K562 (cell line): ENCODE data around the gene MYO15A. TPM values are rescaled to one million over a fixed set of nuclear protein-coding genes. Genes with fewer than 3 reads are reported as not detected.

ENCODE experiments used
- ATAC-seq: fragments of 200-7000 bp; cut with Tn5 transposase; 3 replicates; pipeline ENCODE4 v1.9.1; 2020; ENCODE audit warnings: moderate library complexity
- BruUV-seq: library from RNA; stranded (reverse); fragments of 400-500 nt; replicated peaks from 2 replicates; lab custom pipeline; 2021; lab: Mats Ljungman, UMichigan
- CTCF ChIA-PET: fragments of 300-600 bp; formaldehyde crosslinking; extraction: SDS; loops from one replicate; lab custom pipeline; 2021; ENCODE audit warnings: low intra/inter-chr PET ratio; lab: Yijun Ruan, JAX
- POLR2A ChIA-PET: fragments of 300-600, 350-650 bp; sonication (Branson Sonifier 250); formaldehyde crosslinking; extraction: SDS; loops from one replicate; lab custom pipeline; 2021; ENCODE audit warnings: antibody characterized with exemption, inconsistent platforms; lab: Yijun Ruan, JAX
- DNase-seq, 4 experiments: peaks; one replicate each; pipeline versions ENCODE4 v3.0.0 to v3.0.0-alpha.2; 2011 to 2018; ENCODE audit warnings: low spot score in 3 of 4, mixed read lengths in 3 of 4; ENCODE audit errors: extremely low read depth in 1 of 4
- FAIRE-seq: peaks from 2 replicates; lab custom pipeline; 2011; peaks lifted over from hg19 to GRCh38; lab: Jason Lieb, UNC
- H2AFZ ChIP-seq: 2 replicates; pipeline ENCODE4 v1.6.0; 2011; ENCODE audit warnings: low read depth, low read length, control low read depth, inconsistent platforms
- H3K27ac ChIP-seq: fragments of 200-600 bp; 3 replicates; pipeline ENCODE4 v1.8.0; 2011; ENCODE audit warnings: low read depth, mild to moderate bottlenecking, control low read depth, inconsistent platforms, low read length, moderate library complexity, mixed read lengths; ENCODE audit errors: extremely low read depth
- H3K27me3 ChIP-seq, 2 experiments: fragments of 300-600 bp in 1 of 2; 2 replicates in 1 of 2; 3 replicates in 1 of 2; pipeline versions ENCODE4 v1.6.0 to v1.8.0; 2011; ENCODE audit warnings: inconsistent platforms in 2 of 2, low read length in 2 of 2, mild to moderate bottlenecking in 1 of 2, mixed read lengths in 1 of 2, moderate library complexity in 1 of 2; ENCODE audit not compliant: control insufficient read depth in 2 of 2, insufficient read depth in 2 of 2
- H3K36me3 ChIP-seq: fragments of 300-600 bp; 3 replicates; pipeline ENCODE4 v1.8.0; 2011; ENCODE audit warnings: mild to moderate bottlenecking, low read length, inconsistent platforms; ENCODE audit not compliant: control insufficient read depth, insufficient read depth
- H3K4me1 ChIP-seq, 2 experiments: fragments of 200-600 bp in 1 of 2; replicated peaks in 1 of 2; 2 replicates in 1 of 2; 3 replicates in 1 of 2; pipeline versions ENCODE4 v1.5.1 to v1.8.0; 2011; ENCODE audit warnings: inconsistent platforms in 2 of 2, low read length in 2 of 2, mild to moderate bottlenecking in 1 of 2, mixed read lengths in 1 of 2, moderate library complexity in 1 of 2; ENCODE audit not compliant: control insufficient read depth in 2 of 2, insufficient read depth in 2 of 2
- H3K4me2 ChIP-seq: 2 replicates; pipeline ENCODE4 v1.6.1; 2011; ENCODE audit warnings: low read length, control low read depth, inconsistent platforms, mixed read lengths; ENCODE audit not compliant: insufficient read depth
- H3K4me3 ChIP-seq: fragments of 200-600 bp; sonication (generic), shearing (Covaris generic); 2 replicates; pipeline ENCODE4 v1.5.1; 2016; ENCODE audit warnings: control low read depth, inconsistent platforms
- H3K79me2 ChIP-seq: fragments of 200-600 bp; 3 replicates; pipeline ENCODE4 v1.8.0; 2011; ENCODE audit warnings: low read length, inconsistent platforms; ENCODE audit not compliant: control insufficient read depth, insufficient read depth
- H3K9ac ChIP-seq, 2 experiments: 2 replicates each; pipeline versions ENCODE4 v1.6.0 to v1.6.1; 2011; ENCODE audit warnings: low read depth in 2 of 2, low read length in 2 of 2, control low read depth in 1 of 2, inconsistent platforms in 1 of 2, mild to moderate bottlenecking in 1 of 2, mixed read lengths in 1 of 2; ENCODE audit not compliant: insufficient read depth in 1 of 2
- H3K9me1 ChIP-seq: one replicate; pipeline ENCODE4 v1.6.0; 2011; ENCODE audit warnings: inconsistent platforms, mild to moderate bottlenecking, low read length, moderate library complexity; ENCODE audit not compliant: control insufficient read depth, insufficient read depth
- H3K9me3 ChIP-seq: replicated peaks from 2 replicates; pipeline ENCODE4 v1.5.1; 2011; ENCODE audit warnings: low read depth, low read length, inconsistent platforms; ENCODE audit not compliant: control insufficient read depth, insufficient read depth
- H4K20me1 ChIP-seq: replicated peaks from 2 replicates; pipeline ENCODE4 v1.6.1; 2011; ENCODE audit warnings: low read length, inconsistent platforms, mixed read lengths; ENCODE audit not compliant: control insufficient read depth, insufficient read depth
- CBFB ChIP-seq: sonication (generic); formaldehyde crosslinking; IDR thresholded peaks from 2 replicates; pipeline ENCODE4 v1.4.0; 2020; ENCODE audit warnings: mild to moderate bottlenecking, missing genetic modification reagents
- CEBPG ChIP-seq, 3 experiments: fragments of 200-800 bp in 1 of 3; sonication (Bioruptor generic) in 1 of 3; sonication (generic) in 1 of 3; formaldehyde crosslinking in 1 of 3; IDR thresholded peaks in 2 of 3; conservative IDR thresholded peaks in 1 of 3; 2 replicates each; pipeline versions ENCODE4 v1.6.1 to v1.8.0; 2016 to 2022; ENCODE audit warnings: missing compliant biosample characterization in 2 of 3, missing genetic modification characterization in 2 of 3, mild to moderate bottlenecking in 1 of 3, missing genetic modification reagents in 1 of 3
- CUX1 ChIP-seq: fragments of 200-800 bp; sonication (Bioruptor generic); IDR thresholded peaks from 2 replicates; pipeline ENCODE4 v1.6.1; 2016; ENCODE audit warnings: missing genetic modification characterization, missing compliant biosample characterization
- KDM5B ChIP-seq: fragments of 200-600 bp; sonication (generic); IDR thresholded peaks from 2 replicates; pipeline ENCODE4 v1.6.1; 2012; ENCODE audit warnings: low read depth, mild to moderate bottlenecking, moderate library complexity, low read length, control low read depth, inconsistent platforms; ENCODE audit not compliant: insufficient replicate concordance
- LEF1 ChIP-seq: fragments of 450-650 bp; IDR thresholded peaks from 2 replicates; pipeline ENCODE4 v1.6.1; 2016; ENCODE audit warnings: mild to moderate bottlenecking
- MCM2 ChIP-seq: fragments of 450-650 bp; IDR thresholded peaks from 2 replicates; pipeline ENCODE4 v1.6.1; 2017; ENCODE audit warnings: low read depth, mild to moderate bottlenecking
- NELFE ChIP-seq: IDR thresholded peaks from 2 replicates; pipeline ENCODE4 v1.6.1; 2011; ENCODE audit warnings: mild to moderate bottlenecking; ENCODE audit not compliant: insufficient read depth, insufficient read length
- NR4A1 ChIP-seq, 2 experiments: fragments of 250-450 bp in 1 of 2; fragments of 450-650 bp in 1 of 2; sonication (Bioruptor Pico) in 1 of 2; IDR thresholded peaks; 2 replicates each; pipeline versions ENCODE4 v1.4.0 to v1.6.1; 2016 to 2020; ENCODE audit warnings: mild to moderate bottlenecking in 2 of 2, missing compliant biosample characterization in 1 of 2, missing genetic modification characterization in 1 of 2, moderate library complexity in 1 of 2
- SLC30A9 ChIP-seq: fragments of 250-450 bp; sonication (Bioruptor Pico); IDR thresholded peaks from 2 replicates; pipeline ENCODE4 v1.8.0; 2022; ENCODE audit warnings: mild to moderate bottlenecking, moderate library complexity
- SMAD2 ChIP-seq: fragments of 150-350 bp; IDR thresholded peaks from 2 replicates; pipeline ENCODE4 v1.6.1; 2014; ENCODE audit warnings: low read depth, mild to moderate bottlenecking, low read length
- SMARCC2 ChIP-seq: fragments of 450-650 bp; IDR thresholded peaks from 2 replicates; pipeline ENCODE4 v1.6.1; 2017; ENCODE audit warnings: antibody characterized with exemption, moderate library complexity, mild to moderate bottlenecking, low read depth
- ZBTB2 ChIP-seq: fragments of 450-650 bp; IDR thresholded peaks from 2 replicates; pipeline ENCODE4 v1.6.1; 2016; ENCODE audit warnings: antibody characterized with exemption
- ZKSCAN8 ChIP-seq: fragments of 200-800 bp; sonication (Bioruptor generic); IDR thresholded peaks from 2 replicates; pipeline ENCODE4 v1.6.1; 2016; ENCODE audit warnings: missing genetic modification characterization, missing compliant biosample characterization
- ZNF444 ChIP-seq: fragments of 250-450 bp; sonication (Bioruptor Pico); IDR thresholded peaks from 2 replicates; pipeline ENCODE4 v1.4.0; 2020; ENCODE audit warnings: mild to moderate bottlenecking, moderate library complexity
- whole genome bisulfite sequencing: fragments of 100-300 bp; shearing (Covaris generic); methylation state at CpG from one replicate; pipeline ENCODE4 v1.1.6; 2016; ENCODE audit warnings: low coverage, mixed read lengths; ENCODE audit not compliant: insufficient coverage; ENCODE audit errors: missing lambda C conversion rate; 5-methylcytosine and 5-hydroxymethylcytosine counted together
- in situ Hi-C: fragments of 300-500 bp; cut with MboI; formaldehyde crosslinking; loops from 4 replicates; pipeline ENCODE4 v1.15.0; 2018; ENCODE audit warnings: inconsistent platforms, mixed read lengths
- intact Hi-C: fragments of 100-400 bp; cut with micrococcal nuclease; formaldehyde crosslinking; loops from 2 replicates; pipeline ENCODE4 v1.14.2; 2022
- polyA plus RNA-seq, 8 experiments: library from polyadenylated mRNA; depleted of rRNA in 4 of 8; stranded (reverse) in 5 of 8; unstranded in 3 of 8; fragments of >200 nt; fragmentation: Nextera tagmentation in 2 of 8; fragmentation: Illumina TruSeq in 1 of 8; extraction: Ambion mirVana in 2 of 8; extraction: Trizol in 1 of 8; gene quantifications; 2 replicates each; pipeline versions ENCODE4 v1.2.1 to v1.2.3, GENCODE V29; 2011 to 2014; ENCODE audit warnings: inconsistent platforms in 1 of 8, missing spikeins in 1 of 8
- total RNA-seq, 7 experiments: library from RNA; depleted of rRNA in 6 of 7; stranded (reverse); fragments of >200 nt in 6 of 7; fragmentation: Illumina TruSeq in 2 of 7; extraction: Trizol in 2 of 7; gene quantifications; 2 replicates each; pipeline versions ENCODE4 v1.2.1 to v1.2.3, GENCODE V29; 2011 to 2021; ENCODE audit warnings: low replicate concordance in 1 of 7

MYO15A gene
- total and polyA plus RNA-seq, 9 of the 15 experiments (the other 6 are each of a cell fraction or from before 2014, with no cell fraction given), result 0.05 to 0.88 (median 0.14) TPM; not detected in 1

- in situ Hi-C loops, result no loop called here
- CTCF ChIA-PET, result no interaction called here
- BruUV-seq, result no TSS peak
Measured at GRCh38 chr17:18117982-18118975, 9.7 kb downstream of the MYO15A start.

More at GRCh38 chr17:18117982-18118975, 9.7 kb downstream of the MYO15A start:
- no peak overlapping the region for H3K9ac ChIP-seq
- POLR2A ChIA-PET, result interaction anchor here (0.7 to 2.0 kb wide), 2 partner anchors 8 to 18 kb away, joined by 3 to 7 read pairs; no protein-coding TSS in a partner anchor
- H4K20me1 ChIP-seq, result no peaks in the 10 kb centered on the region
- H3K4me1 ChIP-seq, result peaks cover 0 to 6% of the 10 kb centered on the region in 2 experiments; a peak in 2 of 5 replicates
- no peak overlapping the region for H2AFZ ChIP-seq
- intact Hi-C loops, result no loop called here
- no peaks in the 10 kb centered on the region for H3K9me3 ChIP-seq
- no peaks in the 10 kb centered on the region for H3K9me1 ChIP-seq
- no peaks in the 10 kb centered on the region for H3K27me3 ChIP-seq
- 29% methylated on average over 10 of the region's 33 CpGs for WGBS
- ATAC-seq (no peak), DNase-seq (no peak), FAIRE-seq (no peak)
- H3K4me3 ChIP-seq, result no peak overlapping the region
- H3K4me2 ChIP-seq, result no peak overlapping the region
- H3K27ac ChIP-seq, result no peak overlapping the region
- H3K79me2 ChIP-seq, result no peaks in the 10 kb centered on the region
- TF ChIP-seq CEBPG (CRISPR knock-in tag; IDR thresholded peaks at IDR 0.05) (no peak), CEBPG (tag; conservative IDR thresholded peaks at IDR 0.05 in 1 of 2, IDR thresholded peaks at IDR 0.05 in 1 of 2) (no peak), CBFB (CRISPR knock-in tag) (no peak), SMAD2 (no peak), NELFE (no peak), ZKSCAN8 (CRISPR knock-in tag) (no peak), SMARCC2 (no peak), MCM2 (no peak), NR4A1 (CRISPR knock-in tag; IDR thresholded peaks at IDR 0.05) (no peak), NR4A1 (tag; IDR thresholded peaks at IDR 0.05) (no peak), LEF1 (no peak), SLC30A9 (CRISPR knock-in tag) (no peak), CUX1 (CRISPR knock-in tag) (no peak), ZBTB2 (no peak), ZNF444 (CRISPR knock-in tag) (no peak), KDM5B (no peak)
- no peaks in the 10 kb centered on the region for H3K36me3 ChIP-seq
